ENCODE data around the gene TBC1D22B. TPM values are rescaled to one million over a fixed set of nuclear protein-coding genes. Genes with fewer than 3 reads are reported as not detected.
A peak's percentile ranks its signal among the peaks of the same experiment; 100 is the strongest.

The TBC1D22B gene
- total RNA-seq, 6 experiments from 2014 or later, result 1.3 to 4.0 (median 2.8) TPM

DNA sequence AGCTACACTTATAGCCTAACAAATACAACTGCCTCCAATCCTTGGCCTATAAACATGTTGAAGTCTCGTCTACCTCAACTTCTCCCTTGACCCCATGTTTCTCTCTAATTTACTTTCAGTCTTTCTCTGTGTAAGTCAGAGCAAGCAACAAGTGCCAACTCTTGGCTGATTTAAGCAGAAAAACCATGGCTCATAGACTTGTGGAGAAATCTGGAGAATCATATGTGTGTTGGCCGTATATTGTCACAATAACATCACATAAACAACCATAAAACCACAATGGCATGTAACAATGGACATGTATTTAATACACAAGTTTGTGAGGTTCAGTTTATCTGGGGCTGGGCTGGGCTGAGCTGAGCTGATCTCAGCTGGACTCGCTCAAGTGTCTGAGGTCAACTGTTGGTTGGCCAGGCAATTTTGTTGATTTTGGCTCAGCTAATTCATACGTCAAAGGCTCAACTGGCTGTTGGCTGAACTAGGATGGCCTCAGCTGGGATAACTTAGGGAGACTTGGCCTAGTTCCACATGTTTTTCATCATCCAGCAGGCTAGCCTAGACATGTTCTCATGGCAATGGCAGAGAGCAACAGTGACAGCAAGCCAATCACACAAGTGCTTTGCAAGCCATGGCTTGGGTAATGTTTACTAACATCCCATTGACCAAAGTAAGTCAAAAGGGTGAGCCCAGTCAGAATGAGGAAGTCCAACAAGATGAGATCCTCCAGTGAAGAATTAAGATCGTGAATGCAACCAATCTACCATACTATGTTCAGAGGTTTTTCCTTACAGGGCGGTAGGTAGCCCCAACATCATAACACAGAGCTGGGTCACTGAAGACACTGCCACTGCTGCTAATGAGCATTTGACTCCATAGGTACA lies 12.9 kb upstream of the TBC1D22B start:
- TF ChIP-seq, protein P1, sequence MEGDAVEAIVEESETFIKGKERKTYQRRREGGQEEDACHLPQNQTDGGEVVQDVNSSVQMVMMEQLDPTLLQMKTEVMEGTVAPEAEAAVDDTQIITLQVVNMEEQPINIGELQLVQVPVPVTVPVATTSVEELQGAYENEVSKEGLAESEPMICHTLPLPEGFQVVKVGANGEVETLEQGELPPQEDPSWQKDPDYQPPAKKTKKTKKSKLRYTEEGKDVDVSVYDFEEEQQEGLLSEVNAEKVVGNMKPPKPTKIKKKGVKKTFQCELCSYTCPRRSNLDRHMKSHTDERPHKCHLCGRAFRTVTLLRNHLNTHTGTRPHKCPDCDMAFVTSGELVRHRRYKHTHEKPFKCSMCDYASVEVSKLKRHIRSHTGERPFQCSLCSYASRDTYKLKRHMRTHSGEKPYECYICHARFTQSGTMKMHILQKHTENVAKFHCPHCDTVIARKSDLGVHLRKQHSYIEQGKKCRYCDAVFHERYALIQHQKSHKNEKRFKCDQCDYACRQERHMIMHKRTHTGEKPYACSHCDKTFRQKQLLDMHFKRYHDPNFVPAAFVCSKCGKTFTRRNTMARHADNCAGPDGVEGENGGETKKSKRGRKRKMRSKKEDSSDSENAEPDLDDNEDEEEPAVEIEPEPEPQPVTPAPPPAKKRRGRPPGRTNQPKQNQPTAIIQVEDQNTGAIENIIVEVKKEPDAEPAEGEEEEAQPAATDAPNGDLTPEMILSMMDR (IDR thresholded peaks at IDR 0.05), result no peak
- TF ChIP-seq POLR2A (IDR thresholded peaks at IDR 0.05), result peak; percentile 61
- H3K36me3 ChIP-seq, result no peaks in the 10 kb centered on the region
- WGBS (ENCODE audit: insufficient coverage, low coverage, low lambda C conversion rate, missing lambda C conversion rate), result 19% methylated on average over 3 of the region's 6 CpGs
- DNase-seq (peak; percentile 70 to 94 (median 82)), ATAC-seq (peak; percentile 80 to 94 (median 91))
- H3K4me3 ChIP-seq, result no peak overlapping the region
- no peaks in the 10 kb centered on the region for H3K9me3 ChIP-seq
- peaks cover 0 to 28% (median 7%) of the 10 kb centered on the region in 4 donors for H3K4me1 ChIP-seq
- H3K27ac ChIP-seq, result peak overlapping the region; percentile 80 to 95 (median 93)
- H3K27me3 ChIP-seq, result no peaks in the 10 kb centered on the region
- intact Hi-C loops (cut with DNase I), result no loop called here

DNA sequence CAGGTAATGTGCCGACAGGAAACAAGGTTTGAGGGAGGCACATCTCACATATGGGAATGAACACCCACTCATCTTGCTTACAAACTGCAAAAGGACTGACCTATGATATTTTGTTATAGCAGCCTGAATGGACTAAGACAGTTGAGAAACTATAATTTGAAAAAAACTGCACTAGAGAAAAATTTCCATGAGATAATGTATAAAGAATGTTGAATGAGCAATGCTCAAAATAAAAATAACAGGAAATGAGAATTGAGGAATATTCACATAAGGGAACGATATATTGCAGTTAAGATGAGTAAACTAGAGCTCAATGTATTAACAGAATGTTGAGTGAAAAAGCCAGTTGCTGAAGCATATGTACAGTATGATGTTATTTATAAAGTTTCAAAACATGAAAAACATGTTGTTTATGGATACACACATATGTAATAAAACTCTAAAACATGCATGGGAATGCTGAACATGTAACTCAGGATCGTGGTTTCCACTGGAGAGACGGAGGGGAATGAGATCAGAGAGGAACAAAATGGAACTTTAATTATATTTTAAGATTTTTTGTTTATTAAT lies 6.3 kb upstream of the TBC1D22B start:
- no peaks in the 10 kb centered on the region for H3K27me3 ChIP-seq
- ATAC-seq (no peak), DNase-seq (no peak)
- H3K27ac ChIP-seq, result no peak overlapping the region
- intact Hi-C loops (cut with DNase I), result no loop called here
- 73% methylated on average over 4 of the region's 4 CpGs for WGBS (ENCODE audit: insufficient coverage, low coverage, low lambda C conversion rate, missing lambda C conversion rate)
- peaks cover 0 to 1% (median 0%) of the 10 kb centered on the region in 4 donors for H3K4me1 ChIP-seq
- no peak for TF ChIP-seq POLR2A (IDR thresholded peaks at IDR 0.05)
- TF ChIP-seq, protein P1 (IDR thresholded peaks at IDR 0.05), result no peak
- no peaks in the 10 kb centered on the region for H3K9me3 ChIP-seq
- H3K4me3 ChIP-seq, result no peak overlapping the region
- no peaks in the 10 kb centered on the region for H3K36me3 ChIP-seq

DNA sequence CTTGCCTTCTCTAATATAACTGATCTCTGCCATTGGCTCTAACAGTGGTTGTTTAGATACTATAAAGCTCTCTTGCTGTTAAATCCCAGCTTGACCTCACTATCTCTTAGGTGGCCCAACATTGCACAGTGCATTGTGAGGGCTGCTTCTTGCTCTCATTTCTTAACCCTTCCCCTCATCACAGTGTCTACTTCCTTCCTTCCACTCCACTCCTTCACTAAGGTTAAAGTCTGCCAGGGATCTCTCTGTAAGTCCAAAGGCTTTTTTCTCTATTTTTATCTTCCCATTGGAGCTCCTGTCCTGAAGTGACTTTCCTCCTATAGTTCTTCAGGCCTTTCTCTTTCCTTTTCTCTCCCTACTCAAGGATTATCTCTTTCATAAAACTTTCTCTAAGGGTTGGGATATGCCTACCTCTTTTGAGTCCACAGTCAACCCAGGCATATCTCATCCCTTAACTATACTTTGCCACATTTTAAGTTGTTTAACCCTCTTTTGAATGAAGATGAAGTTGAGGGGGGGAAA lies 4.0 kb upstream of the TBC1D22B start:
- no peak for ATAC-seq
- H3K27ac ChIP-seq, result no peak overlapping the region
- H3K36me3 ChIP-seq, result no peaks in the 10 kb centered on the region

DNA sequence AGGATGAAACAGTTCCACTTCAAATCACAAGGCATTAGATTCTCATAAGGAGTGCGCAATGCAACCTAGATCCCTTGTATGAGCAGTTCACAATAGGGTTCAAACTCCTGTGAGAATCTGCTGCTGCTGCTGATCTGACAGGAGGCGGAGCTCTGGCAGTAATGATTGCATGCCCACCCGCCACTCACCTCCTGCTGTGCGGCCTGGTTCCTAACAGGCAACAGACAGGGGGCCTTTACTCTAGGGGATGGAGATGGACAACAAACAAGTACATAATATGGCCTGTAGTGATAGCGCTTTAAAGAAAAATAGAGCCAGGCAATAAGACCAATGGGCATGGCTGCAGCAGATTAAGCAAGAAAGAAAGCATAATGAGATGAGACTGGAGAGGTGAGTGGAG lies 2.7 kb upstream of the TBC1D22B start:
- Histone ChIP-seq H3K27me3 (no peaks in the 10 kb centered on the region), H3K4me3 (no peak overlapping the region), H3K4me1 (no peaks in the 10 kb centered on the region), H3K9me3 (no peaks in the 10 kb centered on the region), H3K36me3 (no peaks in the 10 kb centered on the region), H3K27ac (no peak overlapping the region)
- TF ChIP-seq, protein P1 (IDR thresholded peaks at IDR 0.05), result no peak
- TF ChIP-seq POLR2A (IDR thresholded peaks at IDR 0.05), result no peak
- 95% methylated on average over 4 of the region's 5 CpGs for WGBS (ENCODE audit: insufficient coverage, low coverage, low lambda C conversion rate, missing lambda C conversion rate)
- no peak for DNase-seq
- no peak for ATAC-seq
- intact Hi-C loops (cut with DNase I), result no loop called here

More for the DNA sequence above, 4.0 kb upstream of the TBC1D22B start:
- no peak for DNase-seq
- H3K4me1 ChIP-seq, result no peaks in the 10 kb centered on the region
- no peak overlapping the region for H3K4me3 ChIP-seq
- no peaks in the 10 kb centered on the region for H3K27me3 ChIP-seq
- no peaks in the 10 kb centered on the region for H3K9me3 ChIP-seq
- TF ChIP-seq, protein P1 (IDR thresholded peaks at IDR 0.05), result no peak
- no peak for TF ChIP-seq POLR2A (IDR thresholded peaks at IDR 0.05)
- intact Hi-C loops (cut with DNase I), result no loop called here
